RCC 7860 (cell line): Measurements from ENCODE around the gene CCDC102A.

Experiments
- DNase-seq: peaks from one replicate; pipeline ENCODE4 v3.0.0-alpha.2; 2015; ENCODE audit warnings: low spot score
- FAIRE-seq: peaks from 2 replicates; lab custom pipeline; 2012; peaks lifted over from hg19 to GRCh38; lab: Jason Lieb, UNC

Gene CCDC102A

GRCh38 chr16:57525761-57526160, 10.6 kb downstream of the CCDC102A start:
- FAIRE-seq (no peak), DNase-seq (peak; percentile 25)

- DNase-seq, result no peak
- no peak for FAIRE-seq
Measured at GRCh38 chr16:57522960-57523359, 13.4 kb downstream of the CCDC102A start.

DNA sequence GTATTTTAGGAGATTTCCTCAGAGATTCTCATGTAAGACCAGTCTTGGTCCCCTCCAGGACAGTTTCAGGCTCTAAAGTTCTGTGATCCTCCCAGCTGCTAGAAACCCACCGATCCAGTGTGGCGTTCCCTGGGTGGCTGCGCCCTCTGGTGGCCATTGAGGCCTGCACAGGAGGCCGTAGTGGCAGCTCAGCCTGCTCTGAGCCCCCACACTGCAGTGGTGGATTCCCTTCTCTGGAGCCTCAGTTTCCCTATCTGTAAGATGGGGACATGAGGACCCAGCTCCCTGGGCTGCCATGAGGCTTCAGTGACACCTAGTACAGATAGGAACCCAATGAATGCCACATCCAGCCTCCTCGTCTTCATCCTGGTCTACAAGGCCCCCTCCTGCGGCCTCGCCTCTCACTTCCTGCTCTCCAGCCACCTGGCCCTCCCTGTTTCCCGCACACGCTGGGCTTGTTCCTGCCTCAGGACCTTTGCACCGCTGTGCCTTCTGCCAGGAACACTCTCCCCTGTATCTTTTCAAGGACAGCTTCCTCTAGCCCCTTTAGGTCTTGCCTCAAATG, 16.5 kb downstream of the CCDC102A start:
- FAIRE-seq (no peak), DNase-seq (peak; percentile 31)

DNA sequence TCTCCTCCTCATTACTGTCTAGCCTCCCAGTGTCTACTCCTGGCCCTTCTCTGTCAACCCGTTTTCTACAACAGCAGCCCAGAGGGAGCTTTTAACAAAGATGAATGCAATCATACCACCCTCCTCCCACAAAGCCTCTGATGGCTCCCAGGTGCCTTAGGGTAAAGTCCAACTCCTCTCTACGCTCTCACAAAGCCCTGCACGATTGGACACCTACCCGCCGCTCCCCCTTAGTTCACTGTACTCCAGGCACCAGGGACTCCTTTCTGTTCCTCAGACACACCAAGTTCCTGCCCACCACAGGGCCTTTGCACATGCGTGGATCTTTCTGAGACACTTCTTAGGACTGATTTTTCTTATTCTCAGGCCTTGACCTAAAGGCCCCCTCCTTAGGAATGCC, 17.4 kb downstream of the CCDC102A start:
- FAIRE-seq (no peak), DNase-seq (no peak)

DNA sequence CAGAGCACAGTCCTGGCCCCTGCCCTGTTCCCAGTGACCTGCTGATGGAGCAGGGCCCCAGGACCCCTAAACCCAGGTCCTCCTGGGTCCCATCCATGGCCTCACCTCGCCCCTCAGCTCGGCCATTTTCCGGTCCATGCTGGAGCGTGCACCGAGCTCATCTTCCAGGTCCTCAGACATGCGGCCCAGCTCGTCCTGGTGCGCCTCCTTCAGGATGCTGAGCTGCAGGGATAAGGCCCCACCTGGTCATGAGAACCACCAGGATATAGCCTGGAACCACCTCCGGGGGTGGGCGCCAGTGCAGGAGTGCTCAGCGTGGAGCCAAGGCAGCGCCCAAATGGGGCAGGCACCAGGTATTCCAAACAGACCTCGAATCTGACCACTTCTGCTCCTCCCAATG, 17.9 kb downstream of the CCDC102A start:
- DNase-seq (no peak), FAIRE-seq (no peak)

- FAIRE-seq (no peak), DNase-seq (no peak)
Measured at GRCh38 chr16:57517397-57518367, 18.7 kb downstream of the CCDC102A start.

GRCh38 chr16:57516773-57517172, 19.6 kb downstream of the CCDC102A start:
- FAIRE-seq (no peak), DNase-seq (no peak)

DNA sequence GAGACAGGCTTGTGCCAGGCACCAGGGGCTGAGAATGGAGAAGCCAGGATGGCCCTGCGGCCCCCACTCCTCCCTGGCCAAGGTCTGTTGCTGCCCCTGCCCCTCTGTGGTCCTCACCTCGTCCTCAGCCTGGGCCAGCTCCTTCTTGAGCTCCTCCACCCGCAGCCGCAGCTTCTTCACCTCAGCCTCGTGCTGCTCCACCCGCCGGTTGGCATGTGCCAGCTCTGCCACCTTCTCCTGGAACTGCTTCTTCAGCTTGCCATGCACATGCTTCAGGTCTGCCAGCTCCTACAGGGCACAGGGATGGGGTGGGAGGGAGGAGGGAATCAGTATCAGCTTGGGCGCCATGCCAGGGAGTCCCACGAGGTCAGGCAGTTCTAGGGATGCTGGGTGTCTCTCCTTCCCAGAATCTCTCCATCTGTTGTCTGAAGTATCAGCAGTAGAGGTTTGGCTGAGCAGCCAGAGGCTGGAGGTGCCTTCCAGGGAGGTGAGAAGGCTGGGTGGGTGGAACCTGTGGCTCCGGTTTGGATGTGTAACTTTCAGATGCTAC, 20.1 kb downstream of the CCDC102A start:
- no peak for DNase-seq

DNA sequence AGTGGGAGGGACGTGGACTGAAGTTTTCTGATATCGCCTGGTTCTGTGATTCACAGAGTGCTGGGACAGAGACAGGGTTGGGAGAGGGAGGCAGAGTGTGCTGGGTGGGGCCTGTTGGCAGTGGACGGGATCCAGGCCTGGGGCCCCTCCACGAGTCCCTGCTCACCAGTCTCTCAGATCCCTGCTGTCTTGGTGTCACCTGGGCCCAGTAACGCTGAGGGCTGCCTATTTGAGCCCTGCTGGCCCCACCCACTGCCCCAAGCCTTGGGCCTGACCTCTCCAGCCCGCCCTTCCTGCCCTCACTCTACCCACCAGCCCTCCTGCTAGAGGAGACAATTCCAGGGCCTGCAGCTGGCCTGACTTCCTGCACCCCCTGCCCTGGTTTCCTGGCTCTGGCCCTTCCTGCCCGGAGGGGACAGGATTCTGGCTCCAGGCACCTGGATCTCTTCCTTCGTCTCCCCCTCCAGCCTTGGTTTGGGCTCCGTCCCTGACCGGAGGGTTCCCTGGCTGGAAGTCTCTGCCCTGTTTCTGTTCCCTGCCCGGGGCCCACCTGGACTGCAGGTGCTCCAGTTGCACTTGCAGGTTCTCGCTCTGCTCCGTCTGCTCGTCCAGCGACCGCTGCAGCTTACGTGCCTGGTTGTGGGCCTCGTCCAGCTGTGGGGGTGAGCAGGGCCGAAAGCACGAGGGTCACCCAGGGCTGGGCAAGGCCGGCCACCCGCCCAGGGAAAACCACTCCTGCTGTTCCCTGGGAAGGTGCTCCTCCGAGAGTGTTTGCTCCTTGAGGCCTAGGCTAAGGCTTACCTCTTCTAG, 21.4 kb downstream of the CCDC102A start:
- FAIRE-seq (no peak), DNase-seq (no peak)

More for the DNA sequence above, 20.1 kb downstream of the CCDC102A start:
- FAIRE-seq, result no peak

DNA sequence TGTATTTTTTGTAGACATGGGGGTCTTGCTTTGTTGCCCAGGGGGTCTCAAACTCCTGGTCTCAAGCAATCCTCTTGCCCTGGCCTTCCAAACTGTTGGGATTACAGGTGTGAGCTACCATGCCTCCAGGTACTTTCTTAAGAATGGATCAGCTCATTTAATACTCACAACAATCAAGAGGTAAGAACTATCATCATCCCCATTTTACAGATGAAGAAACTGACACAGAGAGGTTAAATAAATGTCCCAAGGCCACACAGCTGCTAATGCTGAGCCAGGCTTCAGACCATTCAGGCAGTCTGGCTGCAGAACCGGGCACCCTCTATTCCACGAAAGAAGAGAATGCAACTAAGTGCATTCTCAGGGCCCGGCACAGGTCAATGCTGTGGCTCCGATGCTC, 22.0 kb downstream of the CCDC102A start:
- no peak for DNase-seq
- no peak for FAIRE-seq

GRCh38 chr16:57513371-57514102, 22.8 kb downstream of the CCDC102A start:
- FAIRE-seq (no peak), DNase-seq (peak; percentile 17)

- FAIRE-seq (no peak), DNase-seq (no peak)
Measured at GRCh38 chr16:57512296-57513001, 23.9 kb downstream of the CCDC102A start.

GRCh38 chr16:57510016-57510871, 26.1 kb downstream of the CCDC102A start:
- FAIRE-seq (no peak), DNase-seq (no peak)

DNA sequence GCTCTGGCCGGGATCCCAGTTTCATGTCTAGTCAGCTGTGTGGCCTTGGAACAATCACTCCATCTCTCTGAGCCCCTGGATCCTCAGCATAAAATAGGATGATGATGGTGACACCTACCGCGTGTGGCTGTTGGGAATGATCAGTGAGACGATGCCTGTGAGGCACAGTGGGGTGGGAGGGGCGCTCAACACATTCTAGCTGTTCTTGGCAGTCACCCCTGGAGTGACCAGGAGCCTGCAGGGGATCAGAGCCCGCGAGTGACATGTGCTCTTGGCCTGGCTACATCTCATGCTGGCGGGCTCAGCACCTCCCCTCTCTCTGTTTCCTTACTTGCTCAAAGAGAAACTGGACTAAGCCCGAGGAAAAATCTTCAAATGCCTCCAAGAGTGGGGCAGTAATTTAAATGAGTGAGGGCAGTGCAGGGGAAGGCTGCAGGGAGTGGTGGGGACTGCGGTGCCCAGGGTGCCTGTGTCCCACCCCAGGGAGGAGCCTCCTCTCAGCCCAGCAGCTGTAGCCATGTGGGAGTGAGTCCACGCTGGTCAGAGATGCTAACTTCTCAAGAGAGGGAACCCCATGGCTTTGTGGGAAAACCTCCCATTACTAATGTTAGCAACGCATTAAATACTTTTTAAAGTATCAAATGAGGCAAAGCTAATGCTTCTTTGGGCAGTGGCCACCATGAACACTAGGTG, 27.0 kb downstream of the CCDC102A start:
- FAIRE-seq (no peak), DNase-seq (no peak)

DNA sequence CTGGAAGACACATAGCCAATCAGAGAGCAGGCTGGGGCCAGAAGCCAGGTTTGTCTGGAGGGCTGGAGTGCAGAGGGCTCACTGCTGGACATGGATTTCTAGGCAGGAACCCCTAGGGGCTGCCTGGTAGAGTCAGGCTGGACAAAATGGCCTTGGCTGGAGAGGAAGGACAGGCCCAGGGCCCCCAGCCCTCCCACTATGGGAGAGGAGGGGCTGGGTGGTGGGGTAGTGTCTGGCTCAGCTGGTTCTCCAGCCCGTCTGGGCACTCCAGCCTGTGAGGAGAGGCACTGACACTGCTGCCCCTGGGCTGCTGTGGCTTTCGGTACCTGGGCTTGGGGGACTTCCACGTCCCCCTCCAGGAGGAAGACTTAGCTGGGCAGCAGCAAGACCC, 28.3 kb downstream of the CCDC102A start:
- DNase-seq, result no peak
- no peak for FAIRE-seq

DNA sequence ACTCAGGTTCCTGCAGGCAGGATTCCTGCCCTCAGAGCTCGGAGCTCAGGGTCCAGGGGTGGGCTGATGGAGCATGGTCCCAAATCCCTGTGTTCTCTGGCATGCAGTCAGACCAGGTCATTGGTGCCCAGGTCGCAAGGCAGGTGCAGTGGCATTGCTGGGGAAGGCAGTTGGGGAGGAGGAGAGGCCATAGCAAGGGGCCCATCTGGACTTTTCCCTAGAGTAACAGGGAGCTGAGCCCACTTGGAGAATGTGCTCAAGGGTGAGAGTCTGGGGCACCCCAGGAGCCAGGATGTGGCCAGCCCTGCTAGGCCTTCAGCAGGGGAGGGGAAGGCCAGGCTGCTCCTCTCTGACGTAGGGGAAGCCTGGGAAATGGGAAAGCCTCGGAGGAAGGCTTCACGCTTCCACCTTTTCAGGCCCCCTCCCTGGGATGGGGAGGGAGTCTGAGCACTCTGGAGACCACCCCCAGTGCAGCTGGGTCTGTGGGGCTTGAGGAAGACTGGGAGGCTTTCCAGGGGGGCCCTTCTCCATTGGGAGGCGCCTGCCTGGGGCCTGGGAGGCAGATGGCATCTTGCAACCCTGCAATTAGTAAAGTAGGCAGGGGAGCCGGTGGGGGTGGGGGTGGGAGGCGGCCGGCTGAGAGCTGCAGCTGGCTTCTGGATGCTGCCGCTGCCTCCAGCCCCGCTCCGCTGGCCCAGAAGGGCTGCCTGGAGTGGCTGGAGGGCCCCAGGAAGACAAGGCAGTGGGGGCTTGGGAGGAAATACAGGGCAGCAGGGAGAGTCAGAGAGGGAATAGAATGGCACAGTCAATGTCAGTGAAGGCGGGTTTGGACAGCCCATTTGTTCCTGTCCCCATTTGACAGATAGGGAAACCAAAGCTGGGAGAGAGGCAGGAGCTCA, 29.0 kb downstream of the CCDC102A start:
- no peak for FAIRE-seq
- no peak for DNase-seq

GRCh38 chr16:57505169-57505568, 31.2 kb downstream of the CCDC102A start:
- no peak for FAIRE-seq

More at GRCh38 chr16:57505169-57505568, 31.2 kb downstream of the CCDC102A start:
- DNase-seq, result no peak
